Progenitor cell of endocrine pancreas (in vitro differentiated cells): Measurements from ENCODE around the gene COBL. TPM values are rescaled to one million over a fixed set of nuclear protein-coding genes. Genes with fewer than 3 reads are reported as not detected.

Source experiments
- DNase-seq: peaks from one replicate; pipeline ENCODE4 v3.0.0; 2021; ENCODE audit warnings: low spot score; ENCODE audit not compliant: unreplicated experiment
- H3K27ac Mint-ChIP-seq: 2 replicates; pipeline ENCODE4 v1.8.0; 2021; ENCODE audit warnings: mild to moderate bottlenecking, moderate library complexity, mixed read lengths
- H3K27me3 Mint-ChIP-seq: 2 replicates; pipeline ENCODE4 v1.8.0; 2021; ENCODE audit warnings: mixed read lengths
- H3K36me3 Mint-ChIP-seq: 2 replicates; pipeline ENCODE4 v1.8.0; 2022; ENCODE audit warnings: mixed read lengths; ENCODE audit not compliant: insufficient read depth
- H3K4me1 Mint-ChIP-seq: 2 replicates; pipeline ENCODE4 v1.8.0; 2021; ENCODE audit warnings: low read depth, mixed read lengths
- H3K4me3 Mint-ChIP-seq: 2 replicates; pipeline ENCODE4 v1.8.0; 2021; ENCODE audit warnings: low read depth, mild to moderate bottlenecking, moderate library complexity, mixed read lengths
- H3K9me3 Mint-ChIP-seq: 2 replicates; pipeline ENCODE4 v1.8.0; 2021; ENCODE audit warnings: low read depth, mixed read lengths
- total RNA-seq: library from RNA; stranded (reverse); gene quantifications from 2 replicates; pipeline ENCODE4 v1.2.1, GENCODE V29; 2021
- TF ChIP-seq, protein P1 (sequence below): fragments of 200-600 bp; sonication (generic); IDR thresholded peaks from one replicate; pipeline ENCODE4 v1.5.0; 2021; ENCODE audit warnings: antibody characterized with exemption, mild to moderate bottlenecking; ENCODE audit not compliant: unreplicated experiment

COBL gene
- total RNA-seq, 1 donor from 2014 or later = 21.3 TPM

- no peak overlapping the region for H3K4me3 Mint-ChIP-seq
- H3K9me3 Mint-ChIP-seq = peaks cover 8% of the 10 kb centered on the region
- H3K4me1 Mint-ChIP-seq = no peaks in the 10 kb centered on the region
- no peak overlapping the region for H3K27ac Mint-ChIP-seq
- H3K27me3 Mint-ChIP-seq = no peaks in the 10 kb centered on the region
- TF ChIP-seq, protein P1, sequence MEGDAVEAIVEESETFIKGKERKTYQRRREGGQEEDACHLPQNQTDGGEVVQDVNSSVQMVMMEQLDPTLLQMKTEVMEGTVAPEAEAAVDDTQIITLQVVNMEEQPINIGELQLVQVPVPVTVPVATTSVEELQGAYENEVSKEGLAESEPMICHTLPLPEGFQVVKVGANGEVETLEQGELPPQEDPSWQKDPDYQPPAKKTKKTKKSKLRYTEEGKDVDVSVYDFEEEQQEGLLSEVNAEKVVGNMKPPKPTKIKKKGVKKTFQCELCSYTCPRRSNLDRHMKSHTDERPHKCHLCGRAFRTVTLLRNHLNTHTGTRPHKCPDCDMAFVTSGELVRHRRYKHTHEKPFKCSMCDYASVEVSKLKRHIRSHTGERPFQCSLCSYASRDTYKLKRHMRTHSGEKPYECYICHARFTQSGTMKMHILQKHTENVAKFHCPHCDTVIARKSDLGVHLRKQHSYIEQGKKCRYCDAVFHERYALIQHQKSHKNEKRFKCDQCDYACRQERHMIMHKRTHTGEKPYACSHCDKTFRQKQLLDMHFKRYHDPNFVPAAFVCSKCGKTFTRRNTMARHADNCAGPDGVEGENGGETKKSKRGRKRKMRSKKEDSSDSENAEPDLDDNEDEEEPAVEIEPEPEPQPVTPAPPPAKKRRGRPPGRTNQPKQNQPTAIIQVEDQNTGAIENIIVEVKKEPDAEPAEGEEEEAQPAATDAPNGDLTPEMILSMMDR = no peak
- no peak for DNase-seq
- peaks cover 3% of the 10 kb centered on the region for H3K36me3 Mint-ChIP-seq
Observed at GRCh38 chr7:51113962-51114361, 202.6 kb downstream of the COBL start.

GRCh38 chr7:51113560-51113959 is 203.0 kb downstream of the COBL start:
- DNase-seq = no peak
- TF ChIP-seq, protein P1 = no peak
- no peaks in the 10 kb centered on the region for H3K4me1 Mint-ChIP-seq
- H3K4me3 Mint-ChIP-seq = no peak overlapping the region
- no peak overlapping the region for H3K27ac Mint-ChIP-seq
- H3K36me3 Mint-ChIP-seq = peaks cover 3% of the 10 kb centered on the region
- peaks cover 8% of the 10 kb centered on the region for H3K9me3 Mint-ChIP-seq
- H3K27me3 Mint-ChIP-seq = no peaks in the 10 kb centered on the region

- TF ChIP-seq, protein P1 = no peak
- Mint-ChIP-seq H3K9me3 (peaks cover 8% of the 10 kb centered on the region), H3K4me3 (no peak overlapping the region), H3K4me1 (no peaks in the 10 kb centered on the region), H3K36me3 (peaks cover 2% of the 10 kb centered on the region), H3K27me3 (no peaks in the 10 kb centered on the region), H3K27ac (no peak overlapping the region)
- DNase-seq = no peak
Observed at GRCh38 chr7:51111241-51111940, 205.2 kb downstream of the COBL start.

DNA sequence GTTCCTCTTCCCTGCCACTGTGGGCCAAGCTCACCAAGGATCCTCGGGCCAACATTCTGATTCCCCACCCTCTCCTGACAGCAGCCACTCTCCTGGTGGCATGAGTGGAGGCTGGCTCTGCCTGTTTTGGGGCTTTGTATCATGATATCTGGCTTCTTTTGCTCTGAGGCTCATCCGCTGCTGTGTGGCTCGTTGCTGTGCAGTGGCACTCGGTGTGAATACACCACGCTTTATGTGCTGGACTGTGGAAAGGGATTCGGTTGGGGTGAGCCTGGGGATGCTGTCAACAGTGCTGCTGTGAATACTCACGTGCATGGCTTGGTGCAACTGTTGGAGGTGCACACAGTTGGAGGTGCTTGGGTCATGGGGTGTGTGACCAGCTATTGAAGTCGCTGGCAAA is 208.5 kb downstream of the COBL start:
- no peaks in the 10 kb centered on the region for H3K9me3 Mint-ChIP-seq
- no peak overlapping the region for H3K4me3 Mint-ChIP-seq
- peaks cover 6% of the 10 kb centered on the region for H3K4me1 Mint-ChIP-seq
- no peaks in the 10 kb centered on the region for H3K27me3 Mint-ChIP-seq
- no peak for DNase-seq
- TF ChIP-seq, protein P1 = no peak
- no peaks in the 10 kb centered on the region for H3K36me3 Mint-ChIP-seq
- H3K27ac Mint-ChIP-seq = no peak overlapping the region

DNA sequence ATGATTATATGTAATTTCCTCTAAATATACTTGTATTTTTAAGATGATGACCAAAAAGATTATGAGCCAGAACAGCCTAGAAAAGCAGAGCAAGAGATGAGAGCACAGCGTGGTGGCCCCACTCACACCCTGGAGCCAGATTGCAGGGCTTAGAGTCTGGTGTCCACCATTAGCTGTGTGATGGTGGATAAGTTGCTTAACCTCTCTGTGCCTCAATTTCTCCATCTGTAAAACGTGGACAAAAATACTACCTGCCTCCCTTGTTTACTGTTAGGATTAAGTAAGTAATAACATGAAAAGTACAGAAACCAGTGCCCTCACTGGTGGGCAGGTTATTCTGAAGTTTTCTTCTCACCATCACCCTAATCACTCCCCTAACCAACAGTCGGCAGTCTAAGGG is 212.3 kb downstream of the COBL start:
- Mint-ChIP-seq H3K27ac (no peak overlapping the region), H3K9me3 (peaks cover 4% of the 10 kb centered on the region)

More for the DNA sequence above, 212.3 kb downstream of the COBL start:
- DNase-seq = no peak
- Mint-ChIP-seq H3K4me3 (no peak overlapping the region), H3K27me3 (no peaks in the 10 kb centered on the region), H3K36me3 (peaks cover 3% of the 10 kb centered on the region), H3K4me1 (peaks cover 24% of the 10 kb centered on the region)
- TF ChIP-seq, protein P1 = no peak
